HG03135 (cell line): Measurements from ENCODE around the gene MYOZ2.
"Not testable (repeated sequence)": the region's sequence is repeated elsewhere in the genome, so short reads cannot be mapped to it uniquely, and the experiment has no call there.

ENCODE experiments used
- ATAC-seq: cut with Tn5 transposase; IDR thresholded peaks from one replicate; pipeline ENCODE4 v1.9.1; 2021; ENCODE audit warnings: mild to moderate bottlenecking, moderate library complexity; ENCODE audit not compliant: unreplicated experiment

MYOZ2 gene

DNA sequence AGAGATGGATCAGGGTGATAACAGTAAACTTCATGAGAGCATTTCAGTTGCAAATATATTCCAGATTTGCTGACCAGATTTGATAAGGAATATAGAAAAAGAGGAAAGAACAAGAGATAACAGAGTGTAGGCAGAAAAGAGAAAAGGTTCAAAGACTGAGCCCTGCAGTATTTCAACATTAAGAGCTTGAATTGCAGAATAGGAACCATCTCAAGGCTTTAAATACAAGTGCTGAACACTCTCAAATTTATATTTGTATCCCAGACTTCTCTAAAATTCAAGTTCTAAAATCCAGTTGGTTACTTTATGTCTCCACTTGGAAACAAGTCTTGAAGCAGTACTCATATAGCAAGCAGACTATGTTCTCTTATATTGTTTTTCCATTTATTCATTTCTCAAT is 9.7 kb upstream of the MYOZ2 start:
- ATAC-seq: no peak

DNA sequence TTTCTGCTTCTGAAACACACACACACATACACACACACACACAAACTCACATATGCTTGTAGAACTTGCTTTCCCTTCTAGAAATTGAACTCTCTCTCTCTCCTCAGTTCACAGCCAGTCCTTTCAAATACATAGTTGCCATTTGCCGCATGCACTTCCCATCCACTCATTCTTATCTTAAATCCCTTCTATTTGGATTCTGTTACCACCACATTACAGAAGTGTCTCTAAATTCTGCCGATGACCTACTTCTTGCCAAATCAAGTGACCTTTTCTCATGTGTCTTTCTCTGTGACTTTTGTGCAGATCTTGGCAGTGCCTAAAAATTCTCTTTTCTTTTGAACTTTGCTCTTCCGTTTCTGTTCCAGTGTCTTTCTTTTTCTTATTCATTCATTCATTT is 7.5 kb upstream of the MYOZ2 start:
- no peak for ATAC-seq

GRCh38 chr4:119130365-119131065 is 5.1 kb upstream of the MYOZ2 start:
- ATAC-seq: no peak

- ATAC-seq: no peak
These were observed 4.5 kb upstream of the MYOZ2 start for GRCh38 chr4:119131164-119131563.

- ATAC-seq: no peak
These were observed 3.3 kb upstream of the MYOZ2 start for GRCh38 chr4:119132306-119132705.

GRCh38 chr4:119136546-119136945 is 914 bp downstream of the MYOZ2 start:
- ATAC-seq: no peak

DNA sequence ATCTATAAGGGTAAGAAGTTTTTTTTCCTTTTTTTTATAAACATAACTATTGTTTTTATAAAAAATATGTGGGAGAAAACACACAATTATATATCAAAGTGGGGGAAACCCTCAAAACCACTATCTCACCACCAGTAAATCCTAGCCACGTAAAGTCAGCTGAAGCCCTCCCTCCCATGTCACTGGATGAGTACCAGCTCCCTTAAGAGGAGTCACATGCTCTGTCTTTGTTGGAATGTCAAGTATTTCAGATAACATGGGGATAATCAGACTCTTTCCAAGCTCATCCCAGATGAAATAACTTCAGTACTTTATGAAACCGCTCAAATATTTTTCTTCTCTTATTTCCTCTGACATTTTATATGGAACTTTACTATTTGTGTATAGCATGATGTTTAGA is 2.4 kb downstream of the MYOZ2 start:
- no peak for ATAC-seq

DNA sequence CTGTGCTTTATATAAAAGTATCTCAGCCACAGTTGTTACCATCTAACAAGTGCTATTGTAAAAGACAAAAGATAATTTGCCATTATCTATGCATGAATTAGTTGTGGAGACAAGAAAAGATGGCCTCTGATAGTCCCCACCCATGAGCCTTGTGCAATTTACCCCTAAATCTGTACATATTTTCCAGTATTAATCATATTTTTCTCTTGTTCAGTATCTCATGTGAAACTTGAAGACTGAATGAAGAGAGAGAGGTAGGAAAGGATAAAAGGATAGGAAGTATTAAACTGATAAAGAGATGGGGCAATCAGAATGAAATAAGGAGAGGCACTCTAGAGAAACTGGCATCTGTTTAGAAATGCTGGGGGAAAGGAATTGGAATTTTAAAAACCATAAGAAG is 3.7 kb downstream of the MYOZ2 start:
- no peak for ATAC-seq

- no peak for ATAC-seq
These were observed 4.2 kb downstream of the MYOZ2 start for GRCh38 chr4:119139822-119140252.

DNA sequence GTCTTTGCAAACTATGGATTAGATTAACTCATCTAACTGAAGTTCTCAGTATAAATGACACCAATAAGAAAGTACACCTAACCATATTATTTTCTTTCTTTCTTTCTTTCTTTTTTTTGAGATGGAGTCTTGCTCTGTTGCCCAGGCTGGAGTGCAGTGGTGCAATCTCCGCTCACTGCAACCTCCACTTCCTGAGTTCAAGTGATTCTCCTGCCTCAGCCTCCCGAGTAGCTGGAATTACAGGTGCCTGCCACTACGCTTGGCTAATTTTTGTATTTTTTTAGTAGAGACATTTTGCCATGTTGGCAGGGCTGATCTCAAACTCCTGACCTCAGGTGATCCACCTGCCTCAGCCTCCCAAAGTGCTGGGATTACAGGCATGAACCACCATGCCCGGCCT is 5.7 kb downstream of the MYOZ2 start:
- not testable (repeated sequence) for ATAC-seq

DNA sequence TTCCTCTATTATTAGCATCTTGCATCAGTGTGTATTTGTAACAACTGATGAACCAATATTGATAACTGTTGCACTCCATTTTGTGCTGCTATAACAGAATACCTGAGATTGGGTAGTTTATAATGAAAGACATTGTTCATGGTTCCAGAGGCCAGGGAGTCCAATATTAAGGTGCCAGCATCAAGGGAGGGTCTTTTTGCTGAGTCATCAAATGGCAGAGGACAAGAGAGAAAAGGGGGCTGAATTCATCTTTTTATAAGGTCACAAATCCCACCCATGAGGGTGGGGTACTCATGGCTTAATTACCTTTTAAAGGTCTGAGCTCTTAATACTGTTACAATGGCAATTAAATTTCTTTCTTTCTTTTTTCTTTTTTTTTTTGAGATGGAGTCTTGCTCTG is 7.2 kb downstream of the MYOZ2 start:
- ATAC-seq: no peak

GRCh38 chr4:119143341-119143740 is 7.7 kb downstream of the MYOZ2 start:
- ATAC-seq: not testable (repeated sequence)

DNA sequence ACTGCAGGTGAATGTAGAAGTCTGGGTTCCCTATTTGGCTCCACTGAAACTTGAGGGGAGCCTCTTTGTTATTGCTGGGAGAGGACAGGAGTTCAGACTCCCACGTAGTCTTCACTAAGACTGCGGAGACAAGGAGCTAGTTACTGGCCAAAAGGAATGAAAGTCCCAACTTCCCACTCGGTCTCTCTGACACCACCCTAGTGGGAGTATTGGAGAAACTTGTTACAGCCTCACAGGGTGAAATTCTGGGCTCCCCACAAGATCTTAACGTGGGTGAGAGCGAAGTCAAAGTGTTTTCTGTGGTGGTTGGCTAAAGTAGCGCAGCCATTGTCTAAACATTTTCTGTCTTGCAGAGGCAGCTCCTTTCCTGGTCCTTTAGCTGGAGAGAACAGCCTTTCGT is 13.5 kb downstream of the MYOZ2 start:
- ATAC-seq: no peak

DNA sequence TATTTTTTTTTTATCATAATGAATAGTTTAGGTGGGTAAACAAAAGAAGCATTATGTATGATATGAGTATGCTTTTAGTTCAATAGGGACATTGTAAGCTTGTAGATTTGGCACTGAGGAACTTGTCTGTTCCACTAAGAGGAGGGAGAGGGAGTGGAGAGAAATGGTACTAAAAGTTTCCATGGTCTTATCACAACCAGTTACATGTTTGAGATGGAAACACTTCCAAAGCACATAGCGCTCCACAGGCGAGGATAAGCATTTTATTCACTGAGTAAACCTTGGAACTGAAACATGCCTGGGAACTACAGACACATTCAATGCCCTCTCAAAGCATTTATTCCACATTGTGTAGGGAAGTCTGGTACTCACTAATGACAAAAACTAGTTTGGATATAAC is 15.5 kb downstream of the MYOZ2 start:
- no peak for ATAC-seq

- no peak for ATAC-seq
These were observed 17.1 kb downstream of the MYOZ2 start for GRCh38 chr4:119152741-119153140.

GRCh38 chr4:119162174-119162573 is 26.5 kb downstream of the MYOZ2 start:
- no peak for ATAC-seq

- no peak for ATAC-seq
These were observed 30.1 kb downstream of the MYOZ2 start for GRCh38 chr4:119165767-119166166.

- ATAC-seq: no peak
These were observed 34.6 kb downstream of the MYOZ2 start for GRCh38 chr4:119170195-119170594.

DNA sequence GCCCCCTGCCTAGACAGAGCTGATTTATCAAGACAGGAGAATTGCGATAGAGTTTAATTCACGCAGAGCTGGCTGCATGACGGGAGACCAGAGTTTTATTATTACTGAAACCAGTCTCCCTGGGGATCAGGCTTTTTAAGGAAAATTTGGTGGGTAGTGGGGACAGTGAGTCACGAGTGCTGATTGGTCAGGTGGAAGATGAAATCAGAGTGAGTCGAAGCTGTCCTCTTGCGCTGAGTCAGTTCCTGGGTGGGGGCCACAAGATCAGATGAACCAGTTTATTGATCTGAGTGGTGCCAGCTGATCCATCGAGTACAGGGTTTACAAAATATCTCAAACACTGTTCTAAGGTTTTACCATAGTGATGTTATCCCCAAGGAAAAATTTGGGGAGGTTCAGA is 36.6 kb downstream of the MYOZ2 start:
- ATAC-seq: no peak

GRCh38 chr4:119173729-119174361 is 38.2 kb downstream of the MYOZ2 start:
- not testable (repeated sequence) for ATAC-seq

- ATAC-seq: no peak
These were observed 43.4 kb downstream of the MYOZ2 start for GRCh38 chr4:119179011-119179410.

GRCh38 chr4:119184128-119184527 is 48.5 kb downstream of the MYOZ2 start:
- no peak for ATAC-seq

GRCh38 chr4:119189638-119190037 is 54.0 kb downstream of the MYOZ2 start:
- no peak for ATAC-seq
